ENCODE results near the gene ARHGAP1.

Gene ARHGAP1

GRCh38 chr11:46700241-46701077 lies at the start of gene ARHGAP1, which contains the start of gene ZNF408:
TSS of gene ARHGAP1 (minus strand) at chr11:46700619. CDS start at chr11:46696107, 4,512 bp downstream.
TSS of gene ZNF408 (plus strand) at chr11:46701031. CDS start at chr11:46701048, 17 bp downstream.
- peak; percentile 98 for DNase-seq

DNA sequence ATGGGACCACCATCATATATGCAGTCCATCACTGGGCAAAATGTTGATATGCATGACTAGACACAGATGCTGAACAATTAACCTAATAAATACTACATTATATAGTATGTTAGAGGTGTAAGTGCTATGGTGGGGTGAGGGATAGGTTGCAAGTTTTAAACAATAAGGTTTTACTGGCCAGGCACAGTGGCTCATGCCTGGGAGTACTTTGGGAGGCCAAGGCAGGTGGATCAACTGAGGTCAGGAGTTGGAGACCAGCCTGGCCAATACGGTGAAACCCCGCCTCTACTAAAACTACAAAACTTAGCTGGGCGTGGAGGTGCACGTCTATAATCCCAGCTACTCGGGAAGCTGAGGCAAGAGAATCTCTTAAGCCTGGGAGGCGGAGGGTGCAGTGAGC lies 46.7 kb upstream of the ARHGAP1 start:
- no peak for DNase-seq

DNA sequence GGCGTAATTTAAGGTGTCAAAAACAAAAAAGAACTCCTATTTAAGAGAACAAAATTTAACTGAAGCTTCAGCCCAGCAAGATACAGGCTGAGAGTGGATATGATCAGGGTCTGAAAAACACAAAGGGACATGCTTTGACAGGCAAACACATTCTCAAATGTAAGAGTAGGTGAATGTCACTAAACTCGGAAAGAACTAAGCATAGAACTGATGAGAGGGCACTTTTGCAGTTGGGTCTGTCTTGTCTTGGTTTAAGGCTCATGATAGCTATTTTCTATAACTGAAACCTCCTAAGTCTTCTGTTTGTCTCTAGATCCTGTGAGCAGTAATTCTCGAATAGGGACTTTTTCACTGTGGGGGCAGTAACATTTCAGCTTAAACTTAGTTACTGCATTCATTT lies 45.6 kb upstream of the ARHGAP1 start:
- no peak for DNase-seq

DNA sequence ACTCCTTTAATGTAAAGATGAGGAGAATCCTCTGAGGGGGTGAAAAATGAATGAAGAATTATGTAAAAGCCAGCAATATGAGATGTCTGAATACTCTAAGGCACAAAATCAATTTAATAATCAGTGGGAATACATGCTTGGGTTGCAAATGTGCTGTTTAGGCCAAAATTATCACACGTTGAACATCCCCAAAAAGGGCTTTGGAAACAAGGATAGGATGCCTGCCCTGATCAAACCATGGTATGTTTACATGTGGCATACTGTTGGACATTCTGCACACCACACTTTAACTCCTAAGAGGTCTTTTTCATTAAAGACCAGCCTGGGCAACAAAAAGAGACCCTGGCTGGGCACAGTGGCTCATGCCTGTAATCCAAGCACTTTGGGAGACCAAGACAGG lies 44.9 kb upstream of the ARHGAP1 start:
- DNase-seq: no peak

- no peak for DNase-seq
Observed at GRCh38 chr11:46743693-46744339, 43.4 kb upstream of the ARHGAP1 start.

DNA sequence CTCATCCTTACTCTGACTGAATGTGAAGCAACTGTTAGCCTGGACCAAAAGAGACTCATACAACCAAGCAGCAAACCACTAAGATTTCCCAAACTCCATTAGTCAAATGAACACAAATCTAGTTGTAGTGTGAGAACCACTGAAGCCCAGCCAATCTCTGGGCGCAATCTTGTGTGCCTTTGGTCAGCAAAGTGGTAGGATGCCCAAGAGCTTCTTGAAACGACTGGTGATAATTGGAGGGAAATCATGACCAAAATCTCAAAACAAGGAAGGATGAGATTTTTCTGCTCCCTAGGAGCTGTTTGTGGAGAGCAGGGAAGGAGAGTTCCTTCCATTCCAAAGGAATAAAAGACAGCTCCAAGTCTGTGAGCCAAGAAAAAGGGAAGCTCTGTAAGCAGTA lies 42.6 kb upstream of the ARHGAP1 start:
- DNase-seq: no peak

DNA sequence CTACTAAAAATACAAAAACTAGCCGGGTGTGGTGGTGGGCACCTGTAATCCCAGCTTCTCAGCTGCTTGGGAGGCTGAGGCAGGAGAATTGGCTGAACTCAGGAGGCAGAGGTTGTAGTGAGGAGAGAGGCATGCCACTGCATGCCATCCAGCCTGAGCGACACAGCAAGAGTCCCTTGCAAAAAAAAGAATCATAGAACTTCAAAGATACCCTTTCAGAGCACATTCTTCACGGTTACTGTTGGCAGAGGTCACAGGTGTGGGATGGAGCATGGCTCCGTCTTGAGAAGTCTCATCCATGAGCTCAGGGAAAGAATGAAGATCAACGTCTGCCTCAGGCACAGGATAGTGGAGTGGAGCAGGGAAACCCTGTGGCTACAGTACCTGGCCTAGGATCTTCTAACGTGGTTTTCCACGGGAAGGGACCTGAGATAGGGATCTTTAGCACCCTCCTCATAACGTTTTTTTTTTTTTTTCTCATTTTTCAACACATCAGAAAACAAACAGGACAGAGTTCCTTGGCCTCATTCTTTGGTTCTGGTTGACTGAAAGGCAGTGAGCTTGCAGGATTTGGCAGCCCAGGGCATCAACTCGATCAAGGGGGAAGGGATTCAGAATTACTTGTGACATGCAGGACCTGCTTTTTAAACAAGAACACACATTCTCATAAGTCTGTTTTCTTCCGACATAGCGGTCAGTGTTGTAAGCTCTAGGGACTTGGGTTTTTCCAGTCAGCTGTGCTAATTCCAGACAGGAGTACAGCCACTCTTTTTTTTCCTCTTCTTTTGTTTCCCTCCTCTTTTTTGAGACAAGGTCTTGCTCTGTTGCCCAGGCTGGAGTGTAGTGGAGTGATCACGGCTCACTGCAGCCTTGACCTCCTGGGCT lies 41.4 kb upstream of the ARHGAP1 start:
- no peak for DNase-seq

- DNase-seq: no peak
Observed at GRCh38 chr11:46738887-46739286, 38.5 kb upstream of the ARHGAP1 start.

DNA sequence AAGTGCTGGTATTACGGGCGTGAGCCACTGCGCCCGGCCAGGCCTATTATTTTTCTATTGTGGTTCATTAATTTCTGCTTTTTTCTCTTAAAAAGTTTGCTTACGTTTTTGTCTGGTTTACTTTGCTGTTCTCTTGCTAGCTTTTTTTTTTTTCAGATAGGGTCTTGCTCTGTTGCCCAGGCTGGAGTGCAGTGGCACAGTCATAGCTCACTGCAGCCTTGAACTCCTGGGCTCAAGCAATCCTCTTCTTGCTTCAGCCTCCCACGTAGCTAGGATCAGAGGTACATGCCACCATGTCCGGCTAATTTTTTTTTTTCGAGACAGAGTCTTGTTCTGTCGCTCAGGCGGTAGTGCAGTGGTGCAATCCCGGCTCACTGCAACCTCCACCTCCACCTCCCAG lies 37.3 kb upstream of the ARHGAP1 start:
- no peak for DNase-seq

DNA sequence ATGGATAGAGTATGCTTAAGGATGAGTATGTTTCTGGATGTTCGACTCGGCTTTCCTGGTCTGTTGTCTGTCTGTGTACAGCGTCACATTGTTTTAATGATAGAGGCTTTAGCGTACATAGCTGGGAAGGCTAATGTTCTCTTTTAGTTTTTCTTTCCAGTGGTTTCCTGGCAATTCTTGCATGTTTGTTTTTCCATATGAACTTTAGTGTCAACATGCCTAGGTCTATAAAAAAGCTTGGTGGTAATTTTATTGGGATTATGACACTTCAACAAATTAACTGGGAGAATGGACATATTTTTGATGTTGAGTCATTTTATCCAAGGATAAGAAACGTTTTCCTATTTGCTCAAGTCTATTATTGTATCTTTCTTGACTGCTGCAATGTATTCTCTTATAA lies 36.2 kb upstream of the ARHGAP1 start:
- no peak for DNase-seq

DNA sequence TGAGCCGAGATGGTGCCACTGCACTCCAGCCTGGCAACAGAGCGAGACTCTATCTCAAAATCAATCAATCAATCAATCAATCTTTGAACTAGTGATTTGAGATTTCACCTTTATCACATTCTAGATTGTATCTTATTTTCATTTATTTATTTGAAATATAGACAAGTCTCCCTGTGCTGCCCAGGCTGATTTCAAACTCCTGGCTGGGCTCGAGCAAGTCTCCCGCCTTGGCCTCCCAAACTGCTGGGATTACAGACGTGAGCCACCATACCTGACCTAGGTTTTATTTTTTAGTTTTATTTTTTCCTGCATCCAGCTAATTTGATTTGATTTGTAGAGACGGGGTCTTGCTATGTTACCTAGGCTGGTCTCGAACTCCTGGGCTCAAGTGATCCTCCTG lies 35.7 kb upstream of the ARHGAP1 start:
- DNase-seq: no peak

DNA sequence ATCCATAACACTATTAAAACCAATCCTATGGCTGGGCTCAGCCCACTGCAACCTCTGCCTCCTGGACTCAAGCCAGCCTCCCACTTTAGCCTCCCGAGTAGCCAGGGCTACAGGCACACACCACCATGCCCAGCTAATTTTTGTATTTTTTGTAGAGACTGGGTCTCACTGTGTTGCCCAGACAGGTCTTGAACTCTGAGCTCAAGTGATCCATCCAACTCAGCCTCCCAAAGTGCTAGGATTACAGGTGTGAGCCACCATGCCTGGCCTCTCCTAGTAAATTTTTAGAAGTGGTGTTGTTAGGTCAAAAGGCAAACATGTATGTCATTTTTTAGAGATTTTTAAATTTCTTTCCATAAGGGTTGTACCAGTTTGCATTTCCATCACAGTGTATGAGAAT lies 32.8 kb upstream of the ARHGAP1 start:
- DNase-seq: no peak

- no peak for DNase-seq
Observed at GRCh38 chr11:46731545-46731944, 31.1 kb upstream of the ARHGAP1 start.

DNA sequence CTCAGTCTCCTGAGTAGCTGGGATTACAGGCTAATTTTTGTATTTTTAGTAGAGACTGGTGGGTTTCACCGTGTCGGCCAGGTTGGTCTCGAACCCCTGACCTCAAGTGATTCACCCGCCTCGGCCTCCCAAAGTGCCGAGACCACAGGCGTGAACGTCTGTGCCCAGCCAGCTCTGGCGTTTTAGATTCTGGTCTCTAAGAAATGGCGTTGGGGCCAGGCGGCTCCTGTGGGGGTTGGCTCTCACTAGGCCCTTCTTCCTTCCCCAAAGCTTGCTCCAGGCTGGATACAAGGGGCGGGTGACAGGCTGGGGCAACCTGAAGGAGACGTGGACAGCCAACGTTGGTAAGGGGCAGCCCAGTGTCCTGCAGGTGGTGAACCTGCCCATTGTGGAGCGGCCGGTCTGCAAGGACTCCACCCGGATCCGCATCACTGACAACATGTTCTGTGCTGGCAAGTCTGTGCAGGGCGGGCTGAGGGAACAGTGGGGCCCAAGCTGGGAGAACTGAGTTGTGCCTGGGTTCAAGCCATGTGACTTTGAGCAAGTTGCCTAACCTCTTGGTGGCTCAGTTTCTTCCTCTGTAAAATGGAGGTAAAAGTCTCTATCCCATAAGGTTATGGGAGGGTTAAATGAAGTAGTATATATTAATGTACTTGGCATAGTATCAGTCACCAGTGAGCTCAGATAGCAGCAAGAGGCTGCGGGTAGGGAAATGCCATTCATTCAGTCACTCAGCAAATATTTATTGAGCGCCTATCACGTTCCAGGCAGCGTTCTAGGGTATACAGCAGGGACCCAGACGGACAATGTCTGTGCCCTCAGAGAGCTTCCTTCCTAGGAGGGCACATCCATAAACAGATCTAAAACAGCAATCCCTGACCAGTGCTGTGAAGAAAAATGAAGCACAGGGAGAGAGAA lies 28.9 kb upstream of the ARHGAP1 start:
- no peak for DNase-seq

DNA sequence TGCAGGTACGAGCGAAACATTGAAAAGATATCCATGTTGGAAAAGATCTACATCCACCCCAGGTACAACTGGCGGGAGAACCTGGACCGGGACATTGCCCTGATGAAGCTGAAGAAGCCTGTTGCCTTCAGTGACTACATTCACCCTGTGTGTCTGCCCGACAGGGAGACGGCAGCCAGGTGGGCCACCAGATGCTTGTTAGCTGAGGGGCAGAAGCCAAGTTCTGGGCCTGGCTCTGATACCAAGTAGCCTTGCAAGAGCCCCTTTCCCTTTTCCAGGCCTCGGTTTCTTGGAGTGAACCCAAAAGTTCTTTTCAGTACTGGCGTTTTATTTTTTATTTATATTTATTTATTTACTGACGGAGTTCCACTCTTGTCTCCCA lies 28.2 kb upstream of the ARHGAP1 start:
- no peak for DNase-seq

- DNase-seq: no peak
Observed at GRCh38 chr11:46727952-46728658, 27.7 kb upstream of the ARHGAP1 start.

DNA sequence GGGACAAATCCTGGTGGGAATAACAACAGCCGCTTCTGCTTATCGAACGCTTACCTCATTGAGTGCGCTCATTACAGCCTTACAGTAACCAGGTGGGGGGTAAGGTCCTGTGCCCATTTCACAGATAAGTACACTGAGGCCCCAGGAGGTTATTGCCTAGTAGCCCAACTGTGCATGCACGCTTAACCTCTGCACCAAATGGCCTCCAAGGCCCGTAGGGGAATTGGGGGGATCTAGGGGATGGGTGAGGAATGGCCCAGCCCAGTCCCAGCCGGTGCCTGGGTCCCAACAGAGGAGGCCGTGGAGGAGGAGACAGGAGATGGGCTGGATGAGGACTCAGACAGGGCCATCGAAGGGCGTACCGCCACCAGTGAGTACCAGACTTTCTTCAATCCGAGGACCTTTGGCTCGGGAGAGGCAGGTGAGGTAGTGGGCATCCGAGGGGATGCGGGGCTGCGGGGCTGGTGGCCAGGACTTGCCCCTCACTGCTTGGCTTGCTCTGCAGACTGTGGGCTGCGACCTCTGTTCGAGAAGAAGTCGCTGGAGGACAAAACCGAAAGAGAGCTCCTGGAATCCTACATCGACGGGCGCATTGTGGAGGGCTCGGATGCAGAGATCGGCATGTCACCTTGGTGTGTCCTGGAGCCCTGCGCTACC lies 25.9 kb upstream of the ARHGAP1 start:
- no peak for DNase-seq

DNA sequence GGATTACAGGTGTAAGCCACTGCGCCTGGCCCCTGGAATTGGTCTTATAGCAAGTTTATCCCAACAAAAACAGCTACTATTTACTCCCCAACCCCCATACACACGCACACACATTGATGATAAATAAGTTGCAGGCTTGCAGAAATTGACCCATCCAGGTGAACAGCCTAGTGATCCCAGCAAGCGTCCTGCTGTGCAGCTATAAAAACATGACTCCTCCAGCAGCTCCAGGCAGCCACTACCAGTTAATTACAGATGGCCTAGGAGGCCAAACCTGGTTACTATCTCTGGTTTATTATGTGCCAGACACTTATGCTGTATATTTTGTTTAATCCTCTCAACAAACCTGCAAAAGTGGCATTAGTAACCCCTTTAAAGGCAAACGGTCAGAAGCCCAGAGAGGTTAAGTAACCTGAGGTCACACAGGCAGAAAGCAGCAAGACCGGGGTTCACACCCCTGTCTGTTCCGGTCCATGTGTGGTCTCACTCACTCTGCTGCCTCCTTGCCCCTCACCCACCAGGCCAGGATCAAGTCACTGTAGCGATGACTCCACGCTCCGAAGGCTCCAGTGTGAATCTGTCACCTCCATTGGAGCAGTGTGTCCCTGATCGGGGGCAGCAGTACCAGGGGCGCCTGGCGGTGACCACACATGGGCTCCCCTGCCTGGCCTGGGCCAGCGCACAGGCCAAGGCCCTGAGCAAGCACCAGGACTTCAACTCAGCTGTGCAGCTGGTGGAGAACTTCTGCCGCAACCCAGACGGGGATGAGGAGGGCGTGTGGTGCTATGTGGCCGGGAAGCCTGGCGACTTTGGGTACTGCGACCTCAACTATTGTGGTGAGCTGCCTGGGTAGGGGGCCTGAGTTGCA lies 25.2 kb upstream of the ARHGAP1 start:
- DNase-seq: no peak

DNA sequence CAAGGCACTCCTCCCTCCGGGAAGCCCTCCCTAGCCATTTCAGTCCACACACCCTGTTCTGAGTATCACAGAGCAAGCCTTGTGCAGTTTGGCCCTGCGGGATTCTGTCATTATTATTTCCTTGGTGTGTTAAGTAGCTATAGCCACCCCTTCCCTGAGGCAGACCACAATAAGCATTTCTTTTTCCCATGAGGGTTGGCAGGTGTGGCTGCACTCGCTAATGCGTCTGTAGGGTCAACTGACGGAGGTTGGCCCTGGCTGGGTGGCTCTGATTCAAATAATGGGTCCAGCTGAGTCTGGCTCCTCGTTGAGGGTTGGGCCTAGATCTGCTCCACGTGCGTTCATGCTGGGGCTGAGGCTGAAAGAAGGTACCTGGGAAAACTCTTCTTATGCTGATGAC lies 23.7 kb upstream of the ARHGAP1 start:
- no peak for DNase-seq

DNA sequence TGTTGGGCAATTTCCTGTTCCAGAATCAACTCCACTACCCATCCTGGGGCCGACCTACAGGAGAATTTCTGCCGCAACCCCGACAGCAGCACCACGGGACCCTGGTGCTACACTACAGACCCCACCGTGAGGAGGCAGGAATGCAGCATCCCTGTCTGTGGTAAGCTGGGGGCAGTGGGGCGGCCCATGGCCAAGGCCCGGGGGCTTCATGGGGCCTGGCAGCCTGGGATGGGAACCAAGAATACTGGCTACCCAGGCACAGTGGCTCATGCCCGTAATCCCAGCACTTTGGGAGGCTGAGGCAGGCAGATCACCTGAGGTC lies 22.9 kb upstream of the ARHGAP1 start:
- DNase-seq: no peak
